Small intestine (tissue), 7 donors: ENCODE results near the gene ZNF764. TPM values are rescaled to one million over a fixed set of nuclear protein-coding genes. Genes with fewer than 3 reads are reported as not detected.

Source experiments
- DNase-seq, 2 donors: peaks; one replicate each; pipeline versions ENCODE4 v3.0.0 to v3.0.0-alpha.2; 2013
- FAIRE-seq: peaks from 2 replicates; lab custom pipeline; 2012; peaks lifted over from hg19 to GRCh38; lab: Jason Lieb, UNC
- H3K27ac ChIP-seq, 3 donors: one replicate each; pipeline ENCODE4 v1.5.1; 2013; ENCODE audit warnings: low read length in 2 of 3, mild to moderate bottlenecking in 2 of 3, control low read depth in 1 of 3, inconsistent platforms in 1 of 3, low read depth in 1 of 3, moderate library complexity in 1 of 3
- H3K27me3 ChIP-seq, 3 donors: one replicate each; pipeline ENCODE4 v1.6.1; 2013; ENCODE audit warnings: low read length in 3 of 3, inconsistent platforms in 1 of 3; ENCODE audit not compliant: control insufficient read depth in 3 of 3, insufficient read depth in 3 of 3
- H3K36me3 ChIP-seq, 3 donors: one replicate each; pipeline ENCODE4 v1.6.1; 2013; ENCODE audit warnings: low read length in 3 of 3, inconsistent platforms in 1 of 3, low read depth in 1 of 3, mild to moderate bottlenecking in 1 of 3, moderate library complexity in 1 of 3; ENCODE audit not compliant: control insufficient read depth in 3 of 3, insufficient read depth in 2 of 3
- H3K4me1 ChIP-seq, 3 donors: one replicate each; pipeline ENCODE4 v1.6.1; 2013; ENCODE audit warnings: low read length in 2 of 3, inconsistent platforms in 1 of 3, low read depth in 1 of 3, mild to moderate bottlenecking in 1 of 3, moderate library complexity in 1 of 3; ENCODE audit not compliant: control insufficient read depth in 3 of 3, insufficient read depth in 2 of 3
- H3K4me3 ChIP-seq, 3 donors: one replicate each; pipeline ENCODE4 v1.5.1; 2013; ENCODE audit warnings: low read length in 3 of 3, control low read depth in 1 of 3, inconsistent platforms in 1 of 3, low read depth in 1 of 3, mild to moderate bottlenecking in 1 of 3, moderate library complexity in 1 of 3
- H3K9me3 ChIP-seq, 2 donors: one replicate each; pipeline ENCODE4 v1.6.1; 2013; ENCODE audit warnings: low read depth in 1 of 2, low read length in 1 of 2; ENCODE audit not compliant: control insufficient read depth in 2 of 2, insufficient read depth in 1 of 2
- WGBS, 3 donors: extraction: QIAGEN DNeasy Blood & Tissue Kit; methylation state at CpG; one replicate each; pipeline ENCODE4 v1.1.7; 2013; 5-methylcytosine and 5-hydroxymethylcytosine counted together
- polyA plus RNA-seq, 4 donors: library from polyadenylated mRNA; stranded (reverse) in 3 of 4; unstranded in 1 of 4; fragments of 200-250 nt in 3 of 4; fragments of 120-200 nt in 1 of 4; gene quantifications; one replicate each; pipeline versions ENCODE4 v1.2.1 to v1.2.3, GENCODE V29; 2013
- donor health status: healthy with polysubstance abuse.
- donor health status: control.
- donor health status: control.
- donor health status: Bipolar disorder and iron deficiency.
- donor health status: healthy.

ZNF764 gene
- polyA plus RNA-seq, 4 donors: 5.4 to 23.0 (median 6.2) TPM

DNA sequence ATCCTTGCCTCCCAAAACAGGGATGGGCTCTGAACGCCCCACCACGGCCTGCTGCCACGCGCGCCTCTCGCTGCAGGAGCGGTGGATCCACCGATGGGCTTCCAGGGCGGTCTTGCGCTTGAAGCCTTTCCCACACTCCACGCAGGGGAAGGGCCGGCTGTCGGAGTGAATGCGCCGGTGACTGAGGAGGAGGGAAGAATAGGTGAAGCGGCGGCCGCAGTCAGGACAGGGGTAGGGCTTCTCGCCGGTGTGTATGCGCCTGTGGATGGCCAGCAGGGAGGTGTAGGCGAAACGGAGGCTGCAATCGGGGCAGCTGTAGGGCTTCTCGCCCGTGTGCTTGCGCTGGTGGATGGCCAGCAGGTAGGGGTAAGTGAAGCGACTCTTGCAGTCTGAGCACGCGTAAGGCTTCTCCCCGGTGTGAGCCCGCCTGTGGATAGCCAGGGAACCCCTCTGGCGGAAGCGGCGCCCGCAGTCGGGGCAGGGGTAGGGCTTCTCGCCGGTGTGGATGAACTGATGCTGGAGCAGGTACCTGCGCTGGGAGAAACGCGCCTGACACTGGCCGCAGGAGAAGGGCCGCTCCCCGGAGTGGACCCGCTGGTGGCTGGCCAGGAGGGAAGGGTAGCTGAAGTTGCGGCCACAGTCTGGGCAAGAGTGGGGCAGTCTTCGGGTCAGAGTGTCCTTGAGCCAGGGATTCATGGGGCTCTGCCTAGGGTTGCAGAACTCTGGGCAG, 24.6 kb upstream of the ZNF764 start:
- WGBS, 3 donors: 96 to 97% (median 96%) methylated on average over 45 to 48 of the region's 48 CpGs

DNA sequence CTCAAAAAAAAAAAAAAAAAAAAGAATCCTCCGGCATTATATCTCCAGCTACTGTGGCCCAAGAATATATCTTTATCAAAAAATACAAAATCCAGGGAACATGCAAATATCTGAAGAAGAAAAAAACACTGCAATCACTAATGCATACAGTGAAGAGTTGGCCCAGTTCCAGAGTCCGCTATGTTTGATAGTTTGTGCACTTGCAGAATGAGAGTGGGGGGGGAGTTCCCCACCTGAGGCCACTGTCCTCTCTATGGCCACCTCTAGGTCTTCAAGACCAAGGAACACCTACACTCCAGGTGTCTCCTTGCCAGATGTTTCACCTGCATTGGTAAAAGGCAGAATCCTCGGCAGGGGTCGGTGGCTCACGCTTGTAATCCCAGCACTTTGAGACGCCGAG, 23.3 kb upstream of the ZNF764 start:
- H3K4me3 ChIP-seq: no peak overlapping the region
- no peak for FAIRE-seq
- no peaks in the 10 kb centered on the region for H3K9me3 ChIP-seq
- H3K27ac ChIP-seq: no peak overlapping the region
- H3K4me1 ChIP-seq: no peaks in the 10 kb centered on the region
- H3K27me3 ChIP-seq: no peaks in the 10 kb centered on the region
- no peak for DNase-seq
- H3K36me3 ChIP-seq: peaks cover 2 to 61% (median 4%) of the 10 kb centered on the region in 3 donors
- WGBS, 3 donors: 85 to 89% (median 86%) methylated on average over 7 of the region's 7 CpGs

More for the DNA sequence above, 24.6 kb upstream of the ZNF764 start:
- Histone ChIP-seq H3K4me3 (no peak overlapping the region), H3K9me3 (no peaks in the 10 kb centered on the region), H3K27ac (no peak overlapping the region), H3K36me3 (peaks cover 2 to 58% (median 4%) of the 10 kb centered on the region in 3 donors), H3K27me3 (no peaks in the 10 kb centered on the region), H3K4me1 (no peaks in the 10 kb centered on the region)
- no peak for FAIRE-seq
- no peak for DNase-seq

- no peaks in the 10 kb centered on the region for H3K9me3 ChIP-seq
- H3K27ac ChIP-seq: no peak overlapping the region
- H3K36me3 ChIP-seq: peaks cover 0 to 40% (median 2%) of the 10 kb centered on the region in 3 donors
- peaks cover 0 to 17% (median 0%) of the 10 kb centered on the region in 3 donors for H3K4me1 ChIP-seq
- DNase-seq: no peak
- no peak for FAIRE-seq
- H3K27me3 ChIP-seq: no peaks in the 10 kb centered on the region
- H3K4me3 ChIP-seq: no peak overlapping the region
- 73 to 81% (median 77%) methylated on average over 1 of the region's 1 CpG for WGBS, 3 donors
These were observed 16.5 kb upstream of the ZNF764 start for GRCh38 chr16:30574678-30575077.

- H3K4me3 ChIP-seq: peak within 1 kb of the TSS; percentile 69 to 79 (median 75)
- peaks cover 0 to 26% (median 0%) of the 10 kb centered on the region in 3 donors for H3K36me3 ChIP-seq
- no peaks in the 10 kb centered on the region for H3K27me3 ChIP-seq
- H3K9me3 ChIP-seq: no peaks in the 10 kb centered on the region
- FAIRE-seq (no peak), DNase-seq (peak; percentile 96 to 97)
- H3K4me1 ChIP-seq: peaks cover 0 to 17% (median 0%) of the 10 kb centered on the region in 3 donors
- H3K27ac ChIP-seq: peak within 1 kb of the TSS; percentile 98 to 100 (median 98)
- WGBS, 3 donors: 0% methylated on average over 59 to 67 of the region's 67 CpGs
These were observed 13.5 kb upstream of the ZNF764 start, which contains the start of gene ZNF688 for GRCh38 chr16:30571445-30572322. Gene ZNF688, minus strand, starts transcription at chr16:30571714. Its CDS starts 85 bp downstream, at chr16:30571629.

DNA sequence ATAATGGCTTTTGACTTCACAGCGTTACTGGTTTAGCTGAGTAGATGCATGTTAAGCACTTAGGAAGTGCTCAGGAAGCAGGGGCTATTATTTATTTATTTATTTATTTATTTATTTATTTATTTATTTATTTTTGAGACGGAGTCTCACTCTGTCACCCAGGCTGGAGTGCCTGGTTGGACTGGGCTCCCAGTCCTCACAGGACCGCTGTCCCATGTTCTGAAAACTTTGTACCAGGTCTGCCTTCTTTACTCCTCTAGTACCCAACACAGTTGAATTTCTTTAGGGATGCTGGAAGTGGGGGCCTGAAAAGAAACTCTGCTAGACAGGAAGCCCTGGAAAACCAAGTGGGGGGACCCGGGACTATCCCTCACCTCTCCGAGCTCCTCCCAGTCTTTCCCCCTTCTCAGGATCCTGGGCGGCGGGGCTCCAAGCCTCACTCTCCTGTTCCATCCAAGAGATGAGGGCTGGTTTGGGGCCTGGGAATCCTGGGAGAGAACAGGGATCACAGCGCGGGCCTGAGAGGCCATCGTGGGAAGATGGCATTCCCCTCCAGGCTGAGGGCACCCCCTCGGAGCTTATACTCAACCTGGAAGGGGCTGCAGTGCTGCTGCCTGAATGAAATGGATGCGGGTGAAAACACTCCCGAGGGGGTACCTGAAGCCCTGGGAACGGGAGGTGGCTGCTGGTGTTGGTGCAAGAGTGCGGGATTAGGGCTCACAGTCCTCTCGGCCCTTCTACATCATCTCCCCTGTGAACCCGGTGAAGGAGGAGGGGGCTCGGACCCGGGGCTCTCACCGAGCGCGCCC, 12.7 kb upstream of the ZNF764 start:
- Histone ChIP-seq H3K4me1 (peaks cover 0 to 17% (median 0%) of the 10 kb centered on the region in 3 donors), H3K27me3 (no peaks in the 10 kb centered on the region), H3K4me3 (peak overlapping the region; percentile 69 to 79 (median 75)), H3K9me3 (no peaks in the 10 kb centered on the region), H3K36me3 (peaks cover 0 to 20% (median 0%) of the 10 kb centered on the region in 3 donors), H3K27ac (peak overlapping the region; percentile 98 to 100 (median 98))
- DNase-seq (peak in 1 of 2 donors; percentile 20), FAIRE-seq (no peak)
- 7 to 8% (median 7%) methylated on average over 20 to 22 of the region's 22 CpGs for WGBS, 3 donors

DNA sequence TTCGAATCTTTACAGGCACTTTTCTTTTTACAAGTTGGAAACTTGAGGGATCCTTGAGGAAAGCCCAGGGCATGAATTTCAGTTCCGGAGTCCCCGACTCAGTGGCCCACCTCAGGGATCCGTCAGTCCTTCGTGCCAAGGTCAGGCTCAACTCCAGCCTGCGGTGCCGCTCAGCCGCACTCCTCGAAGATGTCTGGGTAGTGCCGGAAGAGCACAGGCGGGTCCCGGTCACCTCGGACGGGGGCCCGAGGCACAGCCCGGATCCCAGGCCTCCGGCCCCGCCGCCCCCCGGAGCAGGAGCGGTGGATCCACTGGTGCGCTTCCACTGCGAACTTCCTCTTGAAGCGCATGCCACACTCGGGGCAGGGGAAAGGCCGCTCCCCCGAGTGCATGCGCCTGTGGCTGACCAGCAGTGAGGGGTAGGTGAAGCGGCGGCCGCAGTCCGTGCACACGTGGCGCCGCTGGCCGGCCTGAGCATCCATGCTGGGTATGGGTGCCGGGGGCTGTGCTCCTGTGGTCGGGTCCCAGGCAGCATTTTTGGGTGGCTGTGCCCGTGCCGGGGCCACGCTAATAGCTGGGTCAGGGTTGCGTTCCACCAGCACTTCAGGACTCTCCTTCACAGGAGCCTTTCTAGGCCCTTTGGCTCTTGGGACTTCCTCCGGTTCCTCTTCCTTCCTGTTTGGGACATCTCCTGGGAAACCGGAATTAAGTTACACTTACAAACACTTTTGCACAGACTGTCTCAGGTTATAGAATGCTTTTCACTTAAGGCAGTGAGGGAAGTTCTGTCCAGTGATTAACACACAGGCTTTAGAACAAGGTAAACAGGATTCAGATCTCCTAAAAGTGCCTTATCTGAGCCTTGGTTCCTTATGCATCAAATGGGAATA, 11.8 kb upstream of the ZNF764 start:
- Histone ChIP-seq H3K36me3 (peaks cover 0 to 20% (median 0%) of the 10 kb centered on the region in 3 donors), H3K27me3 (no peaks in the 10 kb centered on the region), H3K9me3 (no peaks in the 10 kb centered on the region), H3K4me1 (peaks cover 0 to 17% (median 0%) of the 10 kb centered on the region in 3 donors), H3K27ac (peak overlapping the region in 1 of 3 donors; percentile 98), H3K4me3 (no peak overlapping the region)
- no peak for FAIRE-seq
- DNase-seq: no peak
- 85 to 93% (median 90%) methylated on average over 34 to 44 of the region's 44 CpGs for WGBS, 3 donors

DNA sequence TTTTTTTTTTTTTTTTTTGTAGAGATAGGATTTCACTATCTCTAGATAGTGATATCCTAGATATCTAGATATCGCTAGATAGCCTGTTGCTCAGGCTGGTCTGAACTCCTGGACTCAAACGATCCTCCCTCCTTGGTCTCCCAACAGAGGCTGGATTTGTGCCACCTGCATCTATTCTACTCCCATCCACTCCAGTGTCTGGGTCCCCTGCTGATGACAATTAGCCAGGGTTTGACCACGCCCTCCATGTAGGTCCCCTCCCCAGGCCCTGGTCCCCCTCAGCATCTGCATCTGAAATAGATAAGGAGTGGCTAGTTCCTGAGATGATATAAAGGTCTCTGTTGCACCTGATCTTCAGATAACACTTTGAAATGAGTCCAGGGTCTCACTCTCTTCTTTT, 11.1 kb upstream of the ZNF764 start:
- peaks cover 0 to 20% (median 0%) of the 10 kb centered on the region in 3 donors for H3K36me3 ChIP-seq
- WGBS, 3 donors: 85 to 95% (median 89%) methylated on average over 3 of the region's 3 CpGs
- H3K4me3 ChIP-seq: no peak overlapping the region
- DNase-seq (no peak), FAIRE-seq (no peak)
- H3K27me3 ChIP-seq: no peaks in the 10 kb centered on the region
- peaks cover 0 to 17% (median 0%) of the 10 kb centered on the region in 3 donors for H3K4me1 ChIP-seq
- H3K9me3 ChIP-seq: no peaks in the 10 kb centered on the region
- no peak overlapping the region for H3K27ac ChIP-seq
